Measurements from ENCODE around the gene STK38.
"Not testable (repeated sequence)": the region's sequence is repeated elsewhere in the genome, so short reads cannot be mapped to it uniquely, and the experiment has no call there.

STK38 gene

DNA sequence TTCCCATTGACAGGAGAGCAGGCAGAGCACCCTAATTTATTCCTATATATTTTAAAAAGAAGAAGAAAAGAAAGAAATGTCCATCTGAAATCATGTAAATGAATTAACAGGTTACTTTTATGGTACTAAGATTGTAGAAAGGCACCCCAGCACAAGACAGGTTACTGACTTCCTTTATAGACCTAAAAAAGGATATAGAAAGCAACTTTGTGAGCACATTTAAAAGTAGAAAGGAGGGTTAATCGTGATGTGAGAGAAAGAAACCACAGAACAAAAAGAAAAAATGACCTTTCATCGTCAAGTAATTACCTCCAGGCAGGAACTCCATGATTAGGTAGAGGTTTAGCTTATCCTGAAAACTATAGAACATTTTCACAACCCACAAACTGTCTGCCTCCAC lies 29.9 kb downstream of the STK38 start:
- no peak for DNase-seq

- no peak for DNase-seq
These were observed 30.3 kb downstream of the STK38 start for GRCh38 chr6:36516988-36517387.

- DNase-seq: no peak
These were observed 30.7 kb downstream of the STK38 start for GRCh38 chr6:36516559-36516958.

GRCh38 chr6:36515844-36516243 lies 31.4 kb downstream of the STK38 start:
- DNase-seq: no peak

- no peak for DNase-seq
These were observed 32.5 kb downstream of the STK38 start for GRCh38 chr6:36514554-36515456.

GRCh38 chr6:36510365-36510764 lies 36.9 kb downstream of the STK38 start:
- no peak for DNase-seq

DNA sequence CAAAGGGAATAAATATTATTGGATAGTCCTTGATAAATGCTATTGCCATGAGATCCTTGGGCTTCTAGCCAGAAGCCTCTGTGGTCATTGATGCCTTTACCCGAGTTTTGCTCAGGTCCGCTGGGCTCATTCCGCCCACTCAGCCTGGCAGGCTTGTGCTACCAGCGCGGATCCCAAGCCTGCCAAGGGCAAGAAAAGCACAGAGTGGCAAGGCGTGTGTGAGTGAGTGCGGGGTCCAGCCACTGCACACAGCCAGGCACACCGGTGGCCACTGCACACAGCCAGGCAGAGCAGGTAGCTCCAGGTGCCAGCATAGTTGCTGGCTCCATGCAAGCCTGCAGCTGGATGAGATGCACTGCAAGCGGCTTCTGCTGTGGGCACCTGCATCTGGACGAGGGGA lies 38.7 kb downstream of the STK38 start:
- no peak for DNase-seq

GRCh38 chr6:36506611-36507010 lies 40.7 kb downstream of the STK38 start:
- DNase-seq: no peak

- no peak for DNase-seq
These were observed 41.3 kb downstream of the STK38 start for GRCh38 chr6:36505744-36506534.

DNA sequence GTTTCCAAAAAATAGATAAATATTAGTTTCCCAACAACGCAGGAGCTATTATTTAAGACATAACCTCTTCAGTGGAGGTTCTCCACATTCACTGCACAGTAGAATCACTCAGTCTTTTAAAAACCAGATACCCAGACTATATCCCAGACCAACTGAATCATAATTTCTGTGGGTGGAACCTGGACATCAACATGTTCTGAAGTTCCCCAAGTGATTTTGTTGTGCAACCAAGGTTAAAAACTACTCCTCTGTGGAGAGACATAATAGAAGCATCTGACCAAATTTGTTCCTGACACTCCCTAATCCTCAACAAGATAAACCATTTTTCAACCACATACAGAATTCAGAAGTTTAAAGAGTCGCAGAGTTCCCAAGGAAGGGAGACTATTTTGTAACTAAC lies 42.3 kb downstream of the STK38 start:
- no peak for DNase-seq

DNA sequence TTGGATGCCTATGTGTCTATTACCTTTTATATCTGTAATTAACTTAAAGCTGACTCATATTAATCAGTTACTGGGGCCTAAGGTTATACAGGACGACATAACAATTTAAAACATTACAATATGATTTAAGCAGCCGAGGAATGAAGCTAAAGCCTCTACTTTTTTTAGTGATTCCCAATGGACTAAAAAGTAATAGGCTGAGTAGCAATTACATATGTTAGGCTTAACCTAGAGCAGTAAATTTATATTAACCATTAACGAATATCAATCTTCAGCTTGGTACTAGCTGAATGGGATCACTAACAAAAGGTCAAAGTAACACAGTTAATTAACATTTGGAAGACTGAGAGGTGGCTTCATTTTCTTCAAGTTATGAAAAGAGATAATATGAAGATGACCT lies 43.1 kb downstream of the STK38 start:
- no peak for DNase-seq

- DNase-seq: no peak
These were observed 45.6 kb downstream of the STK38 start for GRCh38 chr6:36501686-36502085.

DNA sequence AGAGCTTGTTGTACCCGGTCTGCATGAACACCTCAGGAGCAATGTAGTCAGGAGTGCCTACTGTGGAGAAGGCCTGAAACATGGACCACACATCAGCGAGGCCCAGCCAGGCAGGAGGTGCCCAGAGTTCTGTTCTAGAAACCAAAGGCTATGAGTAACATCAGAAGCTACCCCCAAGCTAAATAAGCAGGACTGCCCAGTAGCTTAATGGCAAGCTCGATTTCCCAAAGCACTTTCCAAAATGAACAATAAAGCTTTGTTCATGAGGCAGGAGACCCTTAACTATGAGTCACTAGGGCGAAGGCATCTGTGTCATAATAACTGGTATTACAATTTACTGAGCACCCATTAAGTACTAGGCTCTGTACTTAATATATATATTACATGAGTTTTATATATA lies 47.4 kb downstream of the STK38 start:
- no peak for DNase-seq

DNA sequence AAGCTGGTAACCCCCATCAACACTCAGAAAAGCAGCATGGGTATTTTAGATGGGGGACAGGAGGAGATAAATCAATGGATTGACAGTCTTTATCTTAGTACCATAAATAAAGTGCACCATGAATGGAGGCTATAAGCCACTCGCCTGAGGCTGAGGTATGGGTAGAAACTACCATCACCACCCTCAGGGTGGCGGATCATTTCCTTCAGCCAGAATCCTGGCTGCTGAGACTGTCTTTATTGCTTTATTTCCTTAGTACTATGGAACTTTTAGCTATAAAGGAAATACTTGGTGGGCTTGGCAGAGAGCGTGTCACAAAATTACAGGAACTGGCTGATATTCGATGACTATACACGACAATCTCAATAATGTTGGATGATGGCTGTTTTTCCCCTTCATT lies 52.2 kb downstream of the STK38 start:
- DNase-seq: no peak

- DNase-seq: no peak
These were observed 53.4 kb downstream of the STK38 start for GRCh38 chr6:36493859-36494258.

- DNase-seq: no peak
These were observed 54.0 kb downstream of the STK38 start for GRCh38 chr6:36493319-36493718.

DNA sequence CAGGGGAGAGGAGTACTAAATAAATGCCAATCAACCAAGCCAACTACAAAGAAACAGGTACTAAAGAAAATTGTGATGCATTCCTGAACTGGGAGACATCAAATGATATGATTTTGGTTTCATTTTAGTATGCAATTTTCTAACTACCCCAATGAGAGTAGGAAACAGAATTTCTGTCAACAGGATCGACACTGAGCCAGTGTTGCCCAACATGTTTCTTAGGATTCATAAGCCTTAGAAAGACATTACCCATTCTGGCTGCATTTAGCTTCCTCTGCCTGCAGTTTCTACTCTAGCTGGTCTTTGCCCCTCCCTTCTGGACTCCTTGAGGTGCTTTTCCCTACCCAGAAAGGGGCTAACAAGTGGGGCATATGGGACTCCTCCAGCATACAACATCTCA lies 54.7 kb downstream of the STK38 start:
- DNase-seq: no peak

- no peak for DNase-seq
These were observed 55.2 kb downstream of the STK38 start for GRCh38 chr6:36492092-36492491.

DNA sequence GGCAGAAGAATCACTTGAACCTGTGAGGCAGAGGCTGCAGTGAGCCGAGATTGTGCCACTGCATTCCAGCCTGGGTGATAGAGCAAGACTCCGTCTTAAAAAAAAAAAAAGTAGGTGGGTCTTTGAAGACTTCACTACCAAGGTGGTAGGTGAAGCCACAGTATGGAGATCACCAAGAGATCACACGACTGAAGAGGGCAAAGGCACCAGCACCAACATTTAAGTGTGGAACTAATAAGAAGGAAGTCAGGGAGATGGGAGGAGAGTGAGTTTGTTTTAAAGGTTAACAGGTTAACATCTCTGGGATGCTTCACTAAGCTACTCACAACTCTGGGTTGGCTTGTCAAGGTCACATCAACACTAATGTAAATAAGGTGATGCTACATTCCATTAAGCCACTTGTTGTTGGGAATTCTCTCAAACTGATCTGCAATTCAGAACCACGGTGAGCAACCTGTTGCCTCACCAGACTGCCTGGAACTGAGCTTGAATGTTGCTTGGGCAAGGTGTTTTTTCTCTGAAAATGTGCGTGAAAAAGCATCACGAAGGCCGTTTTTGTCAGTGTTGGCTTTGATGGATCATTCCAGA lies 55.8 kb downstream of the STK38 start:
- DNase-seq: no peak

GRCh38 chr6:36489426-36489825 lies 57.9 kb downstream of the STK38 start:
- no peak for DNase-seq

- DNase-seq: no peak
These were observed 59.1 kb downstream of the STK38 start for GRCh38 chr6:36488221-36488620.

DNA sequence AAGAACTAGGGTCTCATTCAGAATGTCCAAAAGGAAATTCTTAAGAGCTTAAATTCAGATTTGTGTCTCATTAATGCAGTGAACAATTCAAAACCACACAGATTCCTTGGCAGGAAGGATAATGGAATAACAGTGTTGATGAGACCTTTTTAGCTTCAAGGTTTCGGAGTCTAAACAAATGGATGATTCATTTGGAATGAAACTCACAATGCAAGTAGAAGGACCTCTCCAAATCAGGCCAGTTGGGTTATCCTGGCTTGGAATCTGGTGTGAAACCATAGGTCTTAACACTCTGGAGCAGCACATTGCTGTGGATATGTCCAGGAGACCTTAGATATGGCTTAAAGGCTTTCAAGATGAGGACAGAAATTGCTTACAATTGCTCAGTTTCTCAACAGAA lies 59.6 kb downstream of the STK38 start:
- no peak for DNase-seq

DNA sequence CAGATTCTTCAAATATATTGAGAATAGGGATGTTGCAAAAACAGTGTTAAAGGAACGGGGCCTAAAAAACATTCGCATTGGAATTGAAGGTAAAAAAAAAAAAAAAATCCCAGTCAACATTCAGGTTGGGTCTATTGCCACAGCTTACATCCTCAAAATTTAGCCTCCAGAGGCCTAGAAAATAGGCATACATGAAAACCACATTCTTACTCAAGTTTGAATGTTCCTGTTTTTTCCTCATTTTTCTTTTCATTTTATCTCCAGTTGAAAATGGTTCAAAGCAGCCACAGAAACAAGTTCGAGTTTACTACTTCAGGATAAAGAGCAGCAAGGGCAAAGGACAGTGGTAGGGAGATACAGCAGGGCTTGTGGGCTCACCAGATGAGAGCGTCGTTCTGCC lies 62.5 kb downstream of the STK38 start:
- no peak for DNase-seq

DNA sequence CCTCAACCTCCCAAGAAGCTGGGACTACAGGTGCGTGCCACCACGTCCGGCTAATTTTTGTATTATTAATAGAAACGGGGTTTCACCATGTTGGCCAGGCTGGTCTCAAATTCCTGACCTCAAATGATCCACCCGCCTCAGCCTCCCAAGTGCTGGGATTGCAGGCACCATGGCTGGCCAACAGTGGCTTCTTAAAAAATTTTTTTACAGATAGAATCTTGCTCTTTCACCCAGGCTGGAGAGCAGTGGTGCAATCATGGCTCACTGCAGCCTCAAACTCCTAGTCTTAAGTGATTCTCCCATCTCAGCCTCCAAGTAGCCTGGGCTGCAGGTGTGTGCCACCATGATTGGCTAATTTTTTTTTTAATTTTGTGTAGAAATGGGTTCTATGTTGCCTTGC lies 64.0 kb downstream of the STK38 start:
- DNase-seq: not testable (repeated sequence)
